GM12875 (cell line): Measurements from ENCODE around the gene SF3A2.

Source experiments
- H3K4me3 ChIP-seq: one replicate; pipeline ENCODE4 v1.5.1; 2011; ENCODE audit warnings: low read depth, low read length, control low read depth
- CTCF ChIP-seq: IDR thresholded peaks from 2 replicates; pipeline ENCODE4 v1.5.1; 2011; ENCODE audit warnings: low read depth, mild to moderate bottlenecking, control low read depth, inconsistent platforms, low read length, moderate library complexity, borderline replicate concordance; ENCODE audit not compliant: insufficient read depth

Gene SF3A2

GRCh38 chr19:2282062-2282861 lies 45.6 kb downstream of the SF3A2 start, which contains the start of gene PEAK3:
Gene PEAK3, minus strand, starts transcription at chr19:2282175. Its CDS starts 1,244 bp downstream, at chr19:2280931.
- no peak for TF ChIP-seq CTCF
- H3K4me3 ChIP-seq: peak within 1 kb of the TSS; percentile 37

- H3K4me3 ChIP-seq: no peak overlapping the region
- TF ChIP-seq CTCF: no peak
Measured at GRCh38 chr19:2282862-2283237, 46.2 kb downstream of the SF3A2 start.

GRCh38 chr19:2283835-2284507 lies 47.3 kb downstream of the SF3A2 start:
- no peak overlapping the region for H3K4me3 ChIP-seq
- no peak for TF ChIP-seq CTCF

GRCh38 chr19:2286402-2287140 lies 49.9 kb downstream of the SF3A2 start:
- no peak for TF ChIP-seq CTCF
- H3K4me3 ChIP-seq: no peak overlapping the region

GRCh38 chr19:2287585-2288337 lies 51.1 kb downstream of the SF3A2 start:
- no peak for TF ChIP-seq CTCF
- H3K4me3 ChIP-seq: no peak overlapping the region

- no peak for TF ChIP-seq CTCF
- H3K4me3 ChIP-seq: no peak overlapping the region
Measured at GRCh38 chr19:2288338-2288817, 51.8 kb downstream of the SF3A2 start.
